Mesenchymal stem cell (in vitro differentiated cells and primary cell): ENCODE measurements around the gene INAFM2.

ENCODE experiments used
- DNase-seq: peaks from one replicate; pipeline ENCODE4 v3.0.0-alpha.2; 2013
- H2AFZ ChIP-seq: one replicate; pipeline ENCODE4 v1.6.1; 2013; ENCODE audit warnings: low read depth, mild to moderate bottlenecking, control low read depth, inconsistent platforms, low read length, moderate library complexity
- H2AK5ac ChIP-seq: 2 replicates; pipeline ENCODE4 v1.6.1; 2013; ENCODE audit warnings: low read length, moderate library complexity, mild to moderate bottlenecking, inconsistent platforms; ENCODE audit not compliant: severe bottlenecking
- H2BK120ac ChIP-seq: one replicate; pipeline ENCODE4 v1.6.1; 2013; ENCODE audit warnings: low read depth, mild to moderate bottlenecking, inconsistent platforms, low read length, moderate library complexity
- H2BK12ac ChIP-seq, 2 experiments: one replicate each; pipeline ENCODE4 v1.6.1; 2013; ENCODE audit warnings: inconsistent platforms in 2 of 2, low read length in 2 of 2, mild to moderate bottlenecking in 2 of 2, moderate library complexity in 2 of 2, control low read depth in 1 of 2
- H2BK15ac ChIP-seq: one replicate; pipeline ENCODE4 v1.6.1; 2013; ENCODE audit warnings: mild to moderate bottlenecking, low read depth, inconsistent platforms; ENCODE audit not compliant: poor library complexity, severe bottlenecking
- H2BK5ac ChIP-seq: 2 replicates; pipeline ENCODE4 v1.6.1; 2013; ENCODE audit warnings: low read depth, mild to moderate bottlenecking, low read length, control low read depth, inconsistent platforms; ENCODE audit not compliant: poor library complexity, severe bottlenecking
- H3K14ac ChIP-seq, 2 experiments: one replicate each; pipeline ENCODE4 v1.6.1; 2013; ENCODE audit warnings: inconsistent platforms in 2 of 2, low read length in 2 of 2, control low read depth in 1 of 2, mild to moderate bottlenecking in 1 of 2, moderate library complexity in 1 of 2
- H3K18ac ChIP-seq, 2 experiments: one replicate each; pipeline ENCODE4 v1.6.1; 2013; ENCODE audit warnings: inconsistent platforms in 2 of 2, low read length in 2 of 2, control low read depth in 1 of 2, low read depth in 1 of 2, mild to moderate bottlenecking in 1 of 2
- H3K23ac ChIP-seq, 2 experiments: one replicate each; pipeline ENCODE4 v1.6.1; 2013; ENCODE audit warnings: inconsistent platforms in 2 of 2, low read length in 2 of 2, mild to moderate bottlenecking in 2 of 2, moderate library complexity in 2 of 2, control low read depth in 1 of 2
- H3K27ac ChIP-seq: 2 replicates; pipeline ENCODE4 v1.5.1; 2013; ENCODE audit warnings: mild to moderate bottlenecking, moderate library complexity, low read length, control low read depth, inconsistent platforms; ENCODE audit not compliant: poor library complexity, severe bottlenecking
- H3K27me3 ChIP-seq, 2 experiments: 2 replicates each; pipeline versions ENCODE4 v1.6.1 to v1.7.0; 2013; ENCODE audit warnings: low read length in 2 of 2, mild to moderate bottlenecking in 2 of 2, moderate library complexity in 2 of 2, control low read depth in 1 of 2, inconsistent platforms in 1 of 2; ENCODE audit not compliant: control insufficient read depth in 1 of 2, insufficient read depth in 1 of 2
- H3K36me3 ChIP-seq, 2 experiments: 2 replicates each; pipeline versions ENCODE4 v1.6.1 to v1.7.0; 2013; ENCODE audit warnings: low read length in 2 of 2, control low read depth in 1 of 2, inconsistent platforms in 1 of 2, low read depth in 1 of 2, mild to moderate bottlenecking in 1 of 2; ENCODE audit not compliant: insufficient read depth in 2 of 2, control insufficient read depth in 1 of 2
- H3K4ac ChIP-seq, 2 experiments: one replicate each; pipeline ENCODE4 v1.6.1; 2013; ENCODE audit warnings: inconsistent platforms in 2 of 2, low read length in 2 of 2, mild to moderate bottlenecking in 2 of 2, moderate library complexity in 2 of 2, control low read depth in 1 of 2, low read depth in 1 of 2
- H3K4me1 ChIP-seq: 2 replicates; pipeline ENCODE4 v1.6.1; 2013; ENCODE audit warnings: low read depth, low read length, control low read depth; ENCODE audit not compliant: control insufficient read depth, insufficient read depth
- H3K4me2 ChIP-seq: 2 replicates; pipeline ENCODE4 v1.6.1; 2013; ENCODE audit warnings: low read length, mild to moderate bottlenecking, inconsistent platforms; ENCODE audit not compliant: poor library complexity, severe bottlenecking
- H3K4me3 ChIP-seq, 2 experiments: 2 replicates each; pipeline versions ENCODE4 v1.5.1 to v1.7.0; 2013; ENCODE audit warnings: low read length in 2 of 2, mild to moderate bottlenecking in 2 of 2, control low read depth in 1 of 2, low read depth in 1 of 2; ENCODE audit not compliant: insufficient read depth in 1 of 2
- H3K79me1 ChIP-seq: replicated peaks from 2 replicates; pipeline ENCODE4 v1.6.1; 2013; ENCODE audit warnings: mild to moderate bottlenecking, control low read depth, low read length, inconsistent platforms; ENCODE audit not compliant: poor library complexity, severe bottlenecking
- H3K9ac ChIP-seq: 2 replicates; pipeline ENCODE4 v1.7.0; 2013; ENCODE audit warnings: mild to moderate bottlenecking, low read length, moderate library complexity
- H3K9me3 ChIP-seq: 2 replicates; pipeline ENCODE4 v1.7.0; 2013; ENCODE audit warnings: mild to moderate bottlenecking, low read length; ENCODE audit not compliant: control insufficient read depth
- H4K8ac ChIP-seq: one replicate; pipeline ENCODE4 v1.6.1; 2013; ENCODE audit warnings: inconsistent platforms, mild to moderate bottlenecking, low read length, moderate library complexity
- H4K91ac ChIP-seq: one replicate; pipeline ENCODE4 v1.6.1; 2013; ENCODE audit warnings: mild to moderate bottlenecking, low read length, inconsistent platforms
- WGBS: methylation state at CpG from one replicate; pipeline ENCODE4 v1.1.7; 2013; ENCODE audit warnings: mixed read lengths; 5-methylcytosine and 5-hydroxymethylcytosine counted together

The INAFM2 gene

DNA sequence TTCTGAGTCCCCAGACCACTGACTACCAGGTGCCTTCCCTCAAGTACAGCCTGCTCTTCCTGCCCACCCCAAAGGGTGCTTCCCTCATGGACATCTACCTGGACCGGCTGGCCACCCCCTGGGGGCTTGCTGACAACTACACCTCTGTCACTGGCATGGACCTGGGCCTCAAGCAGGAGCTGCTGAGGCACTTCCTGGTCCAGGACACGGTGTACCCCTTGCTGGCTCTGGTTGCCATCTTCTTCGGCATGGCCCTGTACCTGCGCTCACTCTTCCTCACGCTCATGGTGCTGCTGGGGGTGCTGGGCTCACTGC, 43.8 kb downstream of the INAFM2 start:
- no peak for DNase-seq
- Histone ChIP-seq H3K4me2 (no peak overlapping the region), H2AFZ (no peak overlapping the region), H3K18ac (no peak overlapping the region), H2AK5ac (no peak overlapping the region), H2BK5ac (no peak overlapping the region), H3K23ac (no peak overlapping the region), H3K14ac (no peak overlapping the region), H2BK12ac (peak overlapping the region in 1 of 2 experiments; percentile 8), H2BK120ac (no peak overlapping the region), H3K4me1 (peaks cover 13% of the 10 kb centered on the region), H3K27me3 (peaks cover 35 to 47% of the 10 kb centered on the region in 2 experiments), H3K36me3 (no peaks in the 10 kb centered on the region), H4K91ac (no peak overlapping the region), H3K9ac (no peak overlapping the region), H3K4ac (no peak overlapping the region), H3K9me3 (no peaks in the 10 kb centered on the region), H3K27ac (no peak overlapping the region), H4K8ac (peak overlapping the region; percentile 85), H3K79me1 (no peaks in the 10 kb centered on the region), H3K4me3 (no peak overlapping the region), H2BK15ac (no peak overlapping the region)
- 82% methylated on average over 5 of the region's 5 CpGs for WGBS

DNA sequence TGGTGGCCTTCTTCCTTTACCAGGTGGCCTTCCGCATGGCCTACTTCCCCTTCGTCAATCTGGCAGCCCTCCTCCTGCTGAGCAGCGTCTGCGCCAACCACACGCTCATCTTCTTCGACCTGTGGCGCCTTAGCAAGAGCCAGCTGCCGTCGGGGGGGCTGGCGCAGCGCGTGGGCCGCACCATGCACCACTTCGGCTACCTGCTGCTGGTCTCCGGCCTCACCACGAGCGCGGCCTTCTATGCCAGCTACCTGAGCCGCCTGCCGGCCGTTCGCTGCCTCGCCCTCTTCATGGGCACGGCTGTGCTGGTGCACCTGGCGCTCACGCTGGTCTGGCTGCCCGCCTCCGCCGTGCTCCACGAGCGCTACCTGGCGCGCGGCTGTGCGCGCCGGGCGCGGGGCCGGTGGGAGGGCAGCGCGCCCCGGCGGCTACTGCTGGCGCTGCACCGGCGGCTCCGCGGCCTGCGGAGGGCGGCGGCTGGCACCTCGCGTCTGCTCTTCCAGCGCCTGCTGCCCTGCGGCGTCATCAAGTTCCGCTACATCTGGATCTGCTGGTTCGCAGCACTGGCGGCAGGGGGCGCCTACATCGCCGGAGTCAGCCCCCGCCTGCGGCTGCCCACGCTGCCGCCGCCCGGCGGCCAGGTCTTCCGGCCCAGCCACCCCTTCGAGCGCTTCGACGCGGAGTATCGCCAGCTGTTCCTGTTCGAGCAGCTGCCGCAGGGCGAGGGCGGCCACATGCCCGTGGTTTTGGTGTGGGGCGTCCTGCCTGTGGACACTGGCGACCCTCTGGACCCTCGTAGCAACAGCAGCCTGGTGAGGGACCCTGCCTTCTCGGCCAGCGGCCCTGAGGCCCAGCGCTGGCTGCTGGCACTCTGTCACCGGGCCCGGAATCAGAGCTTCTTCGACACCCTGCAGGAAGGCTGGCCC, 44.5 kb downstream of the INAFM2 start:
- H2BK15ac ChIP-seq: peak overlapping the region; percentile 73
- 16% methylated on average over 91 of the region's 91 CpGs for WGBS

DNA sequence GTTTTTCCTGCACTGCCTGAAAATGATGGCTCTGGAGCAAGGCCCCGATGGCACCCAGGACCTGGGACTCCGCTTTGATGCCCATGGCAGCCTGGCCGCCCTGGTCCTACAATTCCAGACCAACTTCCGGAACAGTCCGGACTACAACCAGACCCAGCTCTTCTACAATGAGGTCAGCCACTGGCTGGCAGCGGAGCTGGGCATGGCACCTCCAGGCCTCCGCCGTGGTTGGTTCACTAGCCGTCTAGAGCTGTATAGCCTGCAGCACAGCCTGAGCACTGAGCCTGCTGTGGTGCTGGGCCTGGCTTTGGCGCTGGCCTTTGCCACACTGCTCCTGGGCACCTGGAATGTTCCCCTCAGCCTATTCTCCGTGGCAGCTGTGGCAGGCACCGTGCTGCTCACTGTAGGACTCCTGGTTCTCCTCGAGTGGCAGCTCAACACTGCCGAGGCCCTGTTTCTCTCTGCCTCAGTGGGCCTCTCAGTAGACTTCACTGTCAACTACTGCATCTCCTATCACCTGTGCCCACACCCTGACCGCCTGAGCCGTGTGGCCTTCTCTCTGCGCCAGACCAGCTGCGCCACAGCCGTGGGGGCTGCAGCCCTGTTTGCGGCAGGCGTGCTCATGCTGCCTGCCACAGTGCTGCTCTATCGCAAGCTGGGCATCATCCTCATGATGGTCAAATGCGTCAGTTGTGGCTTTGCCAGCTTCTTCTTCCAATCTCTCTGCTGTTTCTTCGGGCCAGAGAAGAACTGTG, 45.4 kb downstream of the INAFM2 start:
- Histone ChIP-seq H2BK5ac (no peak overlapping the region), H3K18ac (peak overlapping the region in 1 of 2 experiments; percentile 46), H3K4ac (no peak overlapping the region), H3K4me1 (peaks cover 13% of the 10 kb centered on the region), H3K36me3 (no peaks in the 10 kb centered on the region), H4K91ac (peak overlapping the region; percentile 21), H3K9ac (no peak overlapping the region), H3K23ac (peak overlapping the region in 1 of 2 experiments; percentile 66), H2BK12ac (no peak overlapping the region), H2AK5ac (no peak overlapping the region), H2BK120ac (no peak overlapping the region), H3K27me3 (peaks cover 24 to 41% of the 10 kb centered on the region in 2 experiments), H4K8ac (no peak overlapping the region), H3K9me3 (no peaks in the 10 kb centered on the region), H3K4me3 (no peak overlapping the region), H2BK15ac (no peak overlapping the region), H2AFZ (no peak overlapping the region), H3K14ac (peak overlapping the region in 1 of 2 experiments; percentile 82), H3K79me1 (no peaks in the 10 kb centered on the region), H3K27ac (no peak overlapping the region), H3K4me2 (no peak overlapping the region)
- DNase-seq: no peak
- 97% methylated on average over 24 of the region's 24 CpGs for WGBS

More for the DNA sequence above, 44.5 kb downstream of the INAFM2 start:
- peaks cover 13% of the 10 kb centered on the region for H3K4me1 ChIP-seq
- H3K9ac ChIP-seq: peak overlapping the region; percentile 62
- H2BK120ac ChIP-seq: no peak overlapping the region
- no peak overlapping the region for H3K23ac ChIP-seq
- peak overlapping the region in 1 of 2 experiments; percentile 63 for H3K4ac ChIP-seq
- H2BK12ac ChIP-seq: peak overlapping the region; percentile 14 to 84
- H4K8ac ChIP-seq: peak overlapping the region; percentile 93
- peak overlapping the region; percentile 46 to 95 for H3K18ac ChIP-seq
- H3K27me3 ChIP-seq: peaks cover 32 to 46% of the 10 kb centered on the region in 2 experiments
- H2AK5ac ChIP-seq: no peak overlapping the region
- peak overlapping the region; percentile 85 for H3K4me2 ChIP-seq
- no peak overlapping the region for H2BK5ac ChIP-seq
- H3K4me3 ChIP-seq: peak overlapping the region; percentile 45 to 64
- H3K79me1 ChIP-seq: no peaks in the 10 kb centered on the region
- peak overlapping the region; percentile 79 for H4K91ac ChIP-seq
- peak overlapping the region; percentile 65 for H2AFZ ChIP-seq
- H3K14ac ChIP-seq: peak overlapping the region in 1 of 2 experiments; percentile 68
- no peaks in the 10 kb centered on the region for H3K9me3 ChIP-seq
- H3K36me3 ChIP-seq: no peaks in the 10 kb centered on the region
- peak; percentile 89 for DNase-seq
- no peak overlapping the region for H3K27ac ChIP-seq

DNA sequence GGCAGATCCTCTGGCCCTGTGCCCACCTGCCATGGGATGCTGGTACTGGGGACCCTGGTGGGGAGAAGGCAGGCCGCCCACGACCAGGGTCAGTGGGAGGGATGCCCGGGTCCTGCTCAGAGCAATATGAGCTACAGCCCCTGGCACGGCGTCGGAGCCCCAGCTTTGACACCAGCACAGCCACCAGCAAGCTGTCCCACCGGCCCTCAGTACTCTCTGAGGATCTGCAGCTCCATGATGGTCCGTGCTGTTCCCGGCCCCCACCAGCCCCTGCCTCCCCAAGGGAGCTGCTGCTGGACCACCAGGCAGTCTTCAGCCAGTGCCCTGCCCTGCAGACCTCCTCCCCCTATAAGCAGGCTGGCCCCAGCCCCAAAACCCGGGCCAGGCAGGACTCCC, 46.0 kb downstream of the INAFM2 start:
- Histone ChIP-seq H3K27ac (no peak overlapping the region), H3K4ac (no peak overlapping the region)
- WGBS: 96% methylated on average over 10 of the region's 10 CpGs

More for the DNA sequence above, 46.0 kb downstream of the INAFM2 start:
- Histone ChIP-seq H2BK12ac (no peak overlapping the region), H3K18ac (no peak overlapping the region), H3K27me3 (peaks cover 23 to 37% of the 10 kb centered on the region in 2 experiments), H2BK5ac (no peak overlapping the region), H2AK5ac (no peak overlapping the region), H3K4me2 (no peak overlapping the region), H3K4me3 (no peak overlapping the region), H3K4me1 (peaks cover 13% of the 10 kb centered on the region), H3K79me1 (no peaks in the 10 kb centered on the region), H3K9ac (no peak overlapping the region), H2BK120ac (no peak overlapping the region), H4K8ac (no peak overlapping the region), H3K23ac (no peak overlapping the region), H4K91ac (no peak overlapping the region), H3K36me3 (no peaks in the 10 kb centered on the region), H3K9me3 (no peaks in the 10 kb centered on the region), H2BK15ac (no peak overlapping the region), H2AFZ (no peak overlapping the region), H3K14ac (no peak overlapping the region)
- DNase-seq: no peak
